ENCODE data around the gene PROM1.

GRCh38 chr4:16133406-16133805 is 49.6 kb upstream of the PROM1 start:
- TF ChIP-seq CTCF (IDR thresholded peaks at IDR 0.05; ENCODE audit: borderline replicate concordance, extremely low read depth, low read length, poor library complexity, severe bottlenecking) (no peak), EZH2 (IDR thresholded peaks at IDR 0.05; ENCODE audit: borderline replicate concordance, low read depth, low read length, severe bottlenecking) (no peak)

Data from DND-41 (cell line).